GM19035 (cell line): ENCODE results near the gene ERI2.
A peak's percentile ranks its signal among the peaks of the same experiment; 100 is the strongest.

Experiments used
- ATAC-seq: cut with Tn5 transposase; IDR thresholded peaks from one replicate; pipeline ENCODE4 v1.9.1; 2021; ENCODE audit not compliant: unreplicated experiment

ERI2 gene, protein sequence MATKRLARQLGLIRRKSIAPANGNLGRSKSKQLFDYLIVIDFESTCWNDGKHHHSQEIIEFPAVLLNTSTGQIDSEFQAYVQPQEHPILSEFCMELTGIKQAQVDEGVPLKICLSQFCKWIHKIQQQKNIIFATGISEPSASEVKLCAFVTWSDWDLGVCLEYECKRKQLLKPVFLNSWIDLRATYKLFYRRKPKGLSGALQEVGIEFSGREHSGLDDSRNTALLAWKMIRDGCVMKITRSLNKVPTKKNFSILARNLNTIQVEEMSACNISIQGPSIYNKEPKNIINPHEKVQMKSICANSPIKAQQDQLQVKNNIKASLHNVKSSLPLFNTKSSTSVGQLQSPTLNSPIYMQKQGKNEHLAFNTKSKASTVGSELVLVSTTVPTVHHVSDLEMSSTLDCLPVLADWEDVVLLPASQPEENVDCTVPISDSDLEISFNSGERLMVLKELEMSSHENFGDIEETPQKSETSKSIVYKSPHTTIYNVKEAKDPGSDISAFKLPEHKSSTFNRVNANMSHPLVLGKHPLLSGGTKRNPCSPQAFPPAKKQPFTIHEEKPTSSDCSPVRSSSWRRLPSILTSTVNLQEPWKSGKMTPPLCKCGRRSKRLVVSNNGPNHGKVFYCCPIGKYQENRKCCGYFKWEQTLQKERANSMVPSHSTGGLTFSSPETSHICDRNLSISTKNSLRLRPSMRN

DNA sequence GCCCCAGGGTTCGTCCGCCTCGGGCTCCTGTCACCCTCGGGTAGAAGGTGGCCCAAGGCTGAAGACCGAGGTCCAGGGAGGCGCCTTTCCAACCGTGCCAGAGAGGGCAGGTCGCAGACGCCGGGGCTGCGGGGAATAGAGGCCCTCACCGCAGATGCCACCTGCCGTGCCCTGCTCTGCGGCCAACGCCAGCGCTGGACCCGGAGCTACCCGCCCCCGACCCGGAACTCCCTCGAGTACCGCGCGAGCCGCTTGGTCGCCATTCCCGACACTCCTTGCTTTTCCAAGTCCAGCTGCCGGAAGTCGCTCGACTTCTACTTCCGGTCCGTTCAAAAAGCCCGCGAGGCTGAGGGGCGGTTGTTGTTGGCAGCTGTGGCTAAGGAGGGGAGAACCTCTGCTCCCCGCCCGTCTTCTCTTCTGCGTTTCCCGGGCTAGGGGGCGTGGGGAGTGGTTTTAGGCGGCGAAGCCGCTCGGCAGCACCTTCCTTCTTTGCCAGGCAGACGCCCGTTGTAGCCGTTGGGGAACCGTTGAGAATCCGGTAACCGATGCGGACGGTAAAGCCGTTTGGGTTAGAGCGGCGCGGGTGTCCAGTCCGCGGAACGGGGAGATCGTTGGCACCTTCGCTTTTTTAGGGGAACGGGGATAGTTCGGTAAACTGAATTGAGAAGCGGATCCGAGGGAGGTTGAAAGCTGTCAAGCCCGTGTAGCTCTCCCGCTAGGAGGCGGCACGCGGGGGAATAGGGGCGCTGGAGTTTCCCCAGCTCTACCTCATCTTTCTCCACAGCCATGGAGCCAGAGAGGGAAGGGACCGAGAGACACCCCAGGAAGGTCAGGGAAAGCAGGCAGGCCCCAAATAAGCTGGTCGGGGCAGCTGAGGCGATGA is at the start of gene ERI2, which contains the start of gene REXO5:
Gene ERI2, minus strand, starts transcription at position 305 of the 883 bp plus-strand sequence. Its CDS starts 42 bp downstream, at position 263.
Gene REXO5, plus strand, starts transcription at position 360 of the 883 bp plus-strand sequence. Its CDS starts 427 bp downstream, at position 787.
- ATAC-seq = peak; percentile 76

DNA sequence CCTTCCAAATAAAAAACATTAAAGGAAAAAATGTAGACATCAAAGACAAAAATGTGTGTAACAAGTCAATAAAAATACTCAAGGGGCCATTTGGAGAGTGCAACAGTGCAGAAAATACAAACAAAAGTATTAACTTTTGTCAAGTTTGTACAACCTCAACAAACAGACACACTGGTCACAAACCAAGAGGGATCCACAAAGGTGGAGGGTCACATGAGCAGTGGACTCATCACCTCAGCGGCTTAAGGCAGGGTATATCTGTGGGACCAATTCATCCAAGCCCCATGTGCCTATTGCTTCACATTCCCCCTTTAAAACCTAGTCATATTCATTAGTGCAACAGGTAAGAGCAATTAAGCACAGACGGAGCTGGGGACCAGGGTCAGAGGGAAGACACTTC is 48.7 kb upstream of the ERI2 start:
- ATAC-seq = no peak

DNA sequence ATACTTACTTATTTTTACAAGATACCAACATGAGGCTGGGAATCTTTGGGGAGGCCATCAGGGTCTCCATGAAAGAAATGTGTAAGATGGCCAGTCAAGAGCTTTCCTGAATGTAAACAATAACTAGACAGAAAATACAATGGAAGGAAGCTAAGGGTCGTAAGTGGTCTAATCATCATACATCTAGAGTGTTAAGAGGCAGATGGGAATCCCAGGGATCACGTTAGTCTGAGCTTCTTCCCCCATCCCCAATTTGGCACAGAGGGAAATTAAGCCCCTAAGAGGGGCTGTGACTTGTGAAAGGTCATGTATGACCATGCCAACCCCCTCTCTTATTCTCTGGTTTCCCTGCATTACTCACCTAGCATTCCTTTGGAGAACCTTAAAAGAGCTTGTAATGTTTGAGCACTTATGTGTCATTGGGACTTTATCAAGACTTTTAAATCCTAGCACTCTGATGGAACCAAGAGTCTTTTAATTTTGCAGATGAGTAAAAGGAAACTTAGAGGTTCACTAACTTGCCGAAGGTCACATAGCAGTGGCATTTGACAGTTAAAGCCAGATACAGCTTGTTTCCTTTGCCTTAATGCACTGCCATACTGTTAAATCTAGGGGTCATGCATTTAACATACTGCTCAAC is 47.8 kb upstream of the ERI2 start:
- ATAC-seq = no peak

DNA sequence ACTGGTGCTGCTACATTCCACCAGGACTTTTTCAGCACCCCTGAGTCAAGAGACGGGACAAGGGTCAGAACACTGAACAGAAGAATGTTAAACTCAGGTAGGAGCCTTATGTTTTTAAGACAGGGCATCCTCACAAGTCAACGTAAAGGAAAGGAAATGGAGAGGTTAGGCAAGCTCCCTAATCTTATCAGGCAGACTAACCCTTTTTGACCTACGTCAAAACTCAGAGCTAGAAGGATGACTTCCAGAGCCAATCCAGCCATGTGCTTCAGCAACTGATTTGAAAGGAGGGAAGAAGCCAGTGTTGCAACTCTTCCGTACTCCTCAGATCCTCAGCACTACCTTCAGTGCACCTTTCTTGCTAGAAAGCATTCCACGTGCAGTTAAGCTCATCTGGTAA is 46.9 kb upstream of the ERI2 start:
- no peak for ATAC-seq

DNA sequence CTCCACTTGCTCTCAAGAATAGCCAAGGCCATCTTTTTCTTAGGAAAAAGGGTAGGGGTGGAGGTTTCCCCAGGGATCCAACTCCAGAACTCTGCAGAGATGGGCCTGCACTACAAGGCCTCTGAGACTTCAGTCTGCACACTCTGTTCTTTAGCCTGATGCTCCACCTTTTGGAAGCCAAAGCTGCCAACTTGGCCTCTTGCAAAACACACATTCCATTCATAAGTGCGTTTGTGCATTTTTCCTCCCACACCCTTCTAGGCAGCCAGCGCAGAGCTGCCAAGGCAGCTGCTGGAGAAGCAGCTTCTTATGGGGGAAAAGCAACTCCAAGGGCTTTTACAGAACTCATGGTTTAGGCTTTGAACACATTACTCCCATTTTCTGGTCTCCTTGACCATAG is 45.3 kb upstream of the ERI2 start:
- no peak for ATAC-seq

DNA sequence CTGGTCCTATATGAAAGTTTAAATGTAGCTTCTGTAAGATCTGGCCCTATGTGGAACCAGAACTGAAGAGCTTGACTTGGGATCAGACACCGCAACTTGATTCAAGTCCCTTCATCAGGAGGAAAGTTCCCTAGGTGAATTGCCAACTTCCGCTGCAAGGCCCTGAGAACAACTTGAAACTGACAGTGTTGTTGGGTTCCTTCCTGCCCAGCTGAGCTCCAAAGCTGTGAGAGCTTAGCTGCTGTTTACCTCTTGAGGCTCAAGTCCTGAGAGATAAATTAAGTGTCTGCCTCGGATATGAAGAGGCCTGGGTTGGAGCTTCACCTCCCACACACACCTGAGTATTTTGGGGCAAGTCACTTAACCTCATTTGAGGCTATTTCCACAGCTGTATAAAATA is 44.7 kb upstream of the ERI2 start:
- ATAC-seq = no peak

DNA sequence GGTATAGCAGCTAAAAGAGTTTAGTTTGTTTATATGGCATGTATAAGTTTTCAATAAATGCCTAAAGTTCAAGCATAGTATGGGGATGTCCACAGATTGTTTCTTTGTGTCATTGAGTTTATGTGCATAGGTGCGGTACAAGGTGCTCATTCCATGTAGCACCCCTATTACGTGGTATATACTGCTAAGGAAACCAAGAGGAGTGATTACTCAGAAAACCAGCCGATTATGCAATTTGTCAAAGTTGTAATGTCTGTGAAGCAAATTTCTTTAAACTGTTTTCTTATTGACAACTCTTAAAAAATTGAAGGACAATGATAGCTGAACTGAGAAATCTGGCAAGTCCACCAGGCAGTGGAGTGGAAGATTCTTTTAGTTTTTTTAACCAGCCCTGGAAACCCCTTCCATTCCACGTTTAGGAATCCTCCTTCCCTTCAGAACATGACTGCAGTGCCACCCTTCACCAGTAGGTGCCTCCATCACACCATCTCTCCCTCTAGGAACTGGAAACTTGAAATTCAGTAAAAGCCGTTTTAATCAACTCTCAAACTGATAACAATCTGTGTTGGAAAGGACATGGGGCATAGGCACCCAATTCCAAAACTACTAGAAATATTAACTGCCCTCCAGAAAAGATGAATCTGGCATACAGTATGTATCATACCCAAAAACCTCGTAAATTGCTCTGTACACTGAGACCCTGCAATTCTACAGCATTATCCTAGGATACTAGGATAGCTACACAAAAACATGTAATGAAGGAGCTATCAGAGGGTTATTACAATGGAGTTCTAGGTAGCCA is 43.5 kb upstream of the ERI2 start:
- no peak for ATAC-seq

DNA sequence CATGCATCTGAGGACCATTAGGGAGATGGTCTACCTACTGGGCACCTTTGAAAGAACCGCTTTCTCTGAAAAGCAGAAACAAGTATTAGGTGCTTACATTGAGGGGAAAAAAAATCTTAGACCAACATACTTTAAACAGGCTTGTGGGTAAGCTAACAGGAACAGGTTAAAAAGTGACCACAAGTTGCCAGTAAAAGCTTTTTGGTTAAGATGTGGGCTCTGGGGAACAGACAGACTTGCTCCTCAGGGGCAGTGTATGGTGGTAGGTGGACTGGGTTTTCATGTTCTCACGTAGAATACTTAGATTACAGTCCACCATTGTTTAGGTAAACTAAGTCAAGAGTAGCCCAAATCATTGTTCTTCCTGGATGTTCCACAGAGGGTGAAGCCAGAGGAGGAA is 41.3 kb upstream of the ERI2 start:
- no peak for ATAC-seq

DNA sequence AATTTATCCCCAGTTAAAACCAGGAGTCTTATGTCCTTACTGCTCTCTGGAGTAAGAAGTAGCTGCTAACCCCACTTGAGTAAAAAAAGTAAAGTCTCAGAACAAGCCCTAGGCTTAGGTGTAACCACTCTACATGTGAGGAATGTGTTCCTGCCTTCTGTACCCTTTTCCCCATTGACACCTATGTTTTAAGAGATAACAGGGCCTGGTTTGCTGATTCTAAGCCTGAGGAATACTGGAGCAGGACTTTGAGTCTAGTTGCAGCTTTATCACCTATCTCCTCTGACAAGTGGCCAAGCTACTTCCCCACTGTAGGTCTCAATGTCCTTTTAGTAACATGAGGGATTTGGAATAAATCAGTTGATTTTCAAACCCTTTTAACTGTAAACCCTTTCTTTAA is 40.3 kb upstream of the ERI2 start:
- no peak for ATAC-seq

DNA sequence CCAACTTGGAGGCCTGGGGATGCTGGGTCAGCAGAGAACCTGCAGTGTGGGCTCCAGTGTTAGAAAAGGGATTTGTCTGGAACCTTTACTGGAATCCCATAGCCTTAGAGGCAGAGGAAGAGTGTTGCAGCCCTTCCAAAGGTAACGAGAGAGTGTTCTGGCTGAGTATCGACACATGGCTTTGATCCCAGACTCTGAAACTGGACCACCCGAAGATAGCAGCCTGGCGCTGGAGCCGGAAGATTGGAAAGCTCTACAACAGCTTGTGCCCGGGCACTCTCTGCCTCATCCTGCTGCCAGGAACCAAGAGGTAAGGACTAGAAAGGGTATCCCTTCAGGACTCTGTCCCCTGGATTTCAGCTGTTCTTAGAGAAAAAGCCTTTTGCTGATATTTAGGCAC is 39.8 kb upstream of the ERI2 start:
- no peak for ATAC-seq

DNA sequence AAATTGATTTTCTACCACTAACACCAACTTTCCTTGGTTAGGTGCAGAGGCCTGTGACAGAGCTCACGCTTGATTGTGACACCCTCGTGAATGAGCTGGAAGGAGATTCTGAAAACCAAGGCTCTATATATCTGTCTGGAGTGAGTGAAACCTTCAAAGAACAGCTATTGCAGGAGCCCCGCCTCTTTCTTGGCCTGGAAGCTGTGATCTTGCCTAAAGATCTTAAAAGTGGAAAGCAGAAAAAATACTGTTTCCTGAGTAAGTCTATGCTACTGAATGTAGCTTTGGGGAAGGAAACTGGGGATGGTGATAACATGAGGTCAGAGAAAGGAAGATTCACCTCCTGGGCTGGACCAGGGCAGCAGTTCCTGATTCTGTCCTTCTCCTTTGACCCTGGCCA is 38.3 kb upstream of the ERI2 start:
- ATAC-seq = no peak

DNA sequence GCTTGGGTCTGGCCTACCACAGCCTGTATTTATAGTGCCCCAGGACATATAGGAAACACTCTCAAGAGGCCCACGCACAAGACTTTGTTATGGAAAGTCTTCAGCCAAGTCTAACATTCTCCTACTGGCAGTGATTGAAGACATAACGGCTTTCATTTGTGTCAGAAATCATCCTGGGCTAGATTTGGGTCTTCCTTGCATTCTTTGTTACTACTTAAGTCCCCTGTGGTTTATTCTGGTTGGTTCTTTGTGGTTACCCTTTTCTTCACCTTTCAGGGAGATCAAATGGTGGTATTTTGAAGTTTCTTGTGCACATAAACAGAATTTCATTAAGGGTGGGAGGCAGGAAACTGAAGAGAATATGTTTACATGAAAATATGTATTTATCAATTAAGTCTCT is 37.8 kb upstream of the ERI2 start:
- no peak for ATAC-seq

DNA sequence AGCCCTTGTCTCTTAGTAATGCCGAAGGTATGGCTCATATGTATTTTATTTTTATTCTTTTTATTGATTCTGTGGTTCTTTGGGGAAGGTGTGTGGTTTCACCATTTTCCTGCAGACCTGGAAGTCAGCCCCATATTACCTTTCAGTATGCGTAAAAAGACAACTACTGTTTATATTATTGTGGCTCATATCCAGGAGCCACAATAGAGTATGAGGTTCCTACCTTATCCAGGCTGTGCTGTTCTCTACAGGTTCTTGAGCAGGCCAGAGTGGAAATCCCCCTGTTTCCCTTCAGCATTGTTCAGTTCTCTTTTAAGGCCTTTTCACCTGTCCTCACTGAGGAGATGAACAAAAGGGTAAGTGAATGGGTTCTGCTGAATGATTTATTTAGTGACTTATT is 33.2 kb upstream of the ERI2 start:
- no peak for ATAC-seq

DNA sequence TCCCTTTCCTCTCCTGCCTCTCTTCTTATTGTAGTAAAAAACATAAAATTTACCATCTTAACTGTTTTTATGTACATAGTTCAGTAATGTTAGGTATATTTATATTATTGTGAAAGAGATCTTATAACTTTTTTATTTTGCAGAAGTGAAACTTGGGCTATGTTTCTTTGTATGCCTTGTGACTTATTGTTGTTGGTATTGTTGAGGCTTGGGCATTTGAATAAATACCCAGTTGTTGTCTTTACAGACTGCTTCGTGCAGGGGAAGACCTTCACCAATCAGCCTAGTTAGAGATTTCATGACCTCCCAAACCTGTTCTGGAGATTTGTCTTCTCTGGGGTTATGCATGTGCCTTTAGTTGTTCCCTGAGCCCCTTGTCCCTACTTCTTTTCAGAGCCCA is 32.0 kb upstream of the ERI2 start:
- ATAC-seq = no peak

DNA sequence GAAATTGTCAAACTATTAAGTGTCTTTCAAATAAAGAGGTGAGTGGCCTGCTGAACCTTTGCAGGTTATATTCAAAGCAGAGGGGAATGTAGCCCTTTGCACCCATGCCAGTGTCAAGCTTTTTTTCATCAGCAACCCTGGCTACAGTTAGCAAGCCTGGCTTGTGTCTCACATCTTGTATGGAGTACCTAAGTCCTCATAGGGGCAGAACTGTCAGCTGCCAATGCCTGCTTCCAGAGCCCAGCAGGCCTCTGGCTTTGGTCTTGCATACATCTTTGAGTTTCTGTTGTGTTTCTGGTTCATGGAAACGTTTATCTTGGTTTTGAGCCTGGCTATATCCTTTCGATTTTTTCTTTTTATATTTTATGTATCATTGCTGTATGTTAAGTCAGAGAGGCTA is 26.8 kb upstream of the ERI2 start:
- no peak for ATAC-seq

DNA sequence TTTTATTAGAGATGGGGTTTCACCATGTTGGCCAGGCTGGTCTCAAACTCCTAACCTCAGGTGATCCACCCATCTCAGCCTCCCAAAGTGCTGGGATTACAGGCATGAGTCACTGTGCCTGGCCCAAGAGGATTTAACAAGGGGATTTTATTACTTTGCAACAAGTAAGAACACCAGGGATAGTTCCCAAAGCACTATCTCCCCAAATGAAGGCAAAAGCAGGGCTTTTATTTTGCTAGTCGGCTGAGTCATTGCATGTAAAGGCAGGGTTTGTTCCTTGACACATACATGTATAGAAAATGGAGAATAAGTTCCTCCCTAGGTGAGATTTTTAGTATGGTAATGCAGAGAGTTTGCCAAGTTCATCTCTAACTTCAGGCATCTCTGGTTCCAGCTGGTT is 24.1 kb upstream of the ERI2 start:
- no peak for ATAC-seq

DNA sequence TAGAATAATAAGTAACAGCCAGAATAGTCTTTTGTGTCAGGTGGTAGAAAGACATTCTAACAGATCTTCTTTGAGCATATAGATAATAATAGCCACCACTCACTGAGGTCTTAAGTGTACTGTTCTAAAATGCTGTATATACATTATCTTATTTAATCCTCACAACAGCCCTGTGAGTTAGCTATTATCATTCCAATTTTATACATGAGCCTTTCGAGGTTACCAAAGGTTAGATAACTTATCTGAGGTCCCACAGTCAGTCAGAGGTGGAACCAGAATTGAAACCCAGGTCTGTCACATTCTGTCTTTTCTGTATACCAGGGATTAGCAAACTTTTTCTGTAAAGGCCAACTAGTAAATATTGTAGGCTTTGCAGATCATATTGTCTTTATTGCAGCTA is 23.3 kb upstream of the ERI2 start:
- ATAC-seq = no peak

DNA sequence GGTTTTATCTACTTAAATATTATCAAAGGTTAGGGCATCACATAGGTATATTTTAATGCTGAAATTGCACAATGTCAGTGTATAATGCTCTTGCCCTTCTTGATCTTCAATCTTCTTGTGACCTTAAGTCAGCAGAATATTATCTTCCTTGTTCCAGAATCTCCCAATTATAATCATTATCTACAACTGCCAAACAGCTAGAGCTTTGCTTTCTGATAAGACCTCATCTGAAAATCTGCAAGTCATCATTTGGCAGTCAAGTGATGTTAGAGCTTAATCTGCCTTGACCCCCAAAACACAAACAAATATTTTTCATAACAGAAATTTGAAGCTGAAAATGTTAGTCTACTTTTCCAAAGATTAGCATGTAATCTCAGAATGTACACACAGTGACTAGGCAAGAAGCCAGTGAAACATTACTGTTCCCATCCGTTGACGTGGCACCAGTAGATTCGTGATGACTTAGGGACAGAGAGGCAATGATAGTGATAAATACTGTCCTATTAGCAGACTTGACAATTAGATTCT is 19.8 kb upstream of the ERI2 start:
- no peak for ATAC-seq

DNA sequence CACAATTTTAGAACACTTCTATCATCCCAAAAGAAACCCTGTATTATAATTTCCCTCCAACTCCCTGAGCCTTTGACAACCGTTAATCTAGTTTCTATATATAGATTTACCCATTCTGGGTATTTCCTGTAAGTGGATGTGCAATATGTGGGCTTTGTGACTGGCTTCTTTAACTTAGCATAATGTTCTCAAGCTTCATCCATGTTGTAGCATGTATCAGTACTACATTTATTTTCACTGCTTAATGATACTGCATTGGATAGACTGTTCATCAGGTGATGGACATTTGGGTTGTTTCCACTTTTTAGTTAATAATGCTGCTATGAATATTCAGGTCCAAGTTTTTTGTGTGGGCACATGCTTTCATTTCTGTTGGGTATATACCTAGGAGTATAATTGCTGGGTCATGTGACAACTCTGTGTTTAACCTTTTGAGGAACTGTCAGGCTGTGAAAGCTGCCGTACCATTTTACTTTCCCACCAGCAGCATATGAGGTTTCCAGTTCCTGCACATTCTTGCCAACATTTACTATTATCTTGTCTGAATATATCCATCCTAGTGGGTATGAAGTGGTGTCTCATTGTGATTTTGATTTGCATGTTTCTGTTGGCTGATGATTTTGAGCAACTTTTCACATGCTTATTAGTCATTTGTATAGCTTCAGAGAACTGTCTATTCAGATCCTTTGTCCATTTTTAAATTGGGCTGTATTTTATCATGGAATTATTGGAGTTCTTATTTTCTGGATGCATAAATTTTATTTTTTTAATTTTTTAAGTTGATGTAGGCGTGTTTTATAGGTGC is 16.5 kb upstream of the ERI2 start:
- ATAC-seq = no peak
